GM23338 (cell line): ENCODE results near the gene TENM3.

Experiments
- CREB1 ChIP-seq: fragments of 250-450 bp; sonication (Bioruptor Pico); IDR thresholded peaks from 2 replicates; pipeline ENCODE4 v1.5.0; 2020; ENCODE audit warnings: low read depth, mild to moderate bottlenecking, moderate library complexity
- EZH2 ChIP-seq: fragments of 200-600 bp; sonication (generic); IDR thresholded peaks from one replicate; pipeline ENCODE4 v1.8.0; 2017; ENCODE audit warnings: antibody characterized with exemption, mild to moderate bottlenecking, low read depth; ENCODE audit not compliant: unreplicated experiment
- EZH2phosphoT487 ChIP-seq: fragments of 200-600 bp; sonication (generic); IDR thresholded peaks from one replicate; pipeline ENCODE4 v1.8.1; 2018; ENCODE audit warnings: antibody characterized with exemption; ENCODE audit not compliant: unreplicated experiment
- NANOG ChIP-seq: IDR thresholded peaks from 2 replicates; pipeline ENCODE4 v1.6.1; 2016; ENCODE audit warnings: antibody characterized with exemption, borderline replicate concordance
- POLR2AphosphoS5 ChIP-seq: IDR thresholded peaks from 2 replicates; pipeline ENCODE4 v1.6.1; 2016; ENCODE audit warnings: antibody characterized with exemption, low read depth
- ZNF114 ChIP-seq: fragments of 250-450 bp; sonication (Bioruptor Pico); IDR thresholded peaks from 2 replicates; pipeline ENCODE4 v1.5.0; 2020; ENCODE audit warnings: mild to moderate bottlenecking, moderate library complexity
- TF ChIP-seq, protein P1 (sequence below), 2 experiments: fragments of 200-600 bp in 1 of 2; sonication (generic) in 1 of 2; conservative IDR thresholded peaks; 2 replicates each; pipeline versions ENCODE4 v1.5.1 to v1.6.1; 2016 to 2017; ENCODE audit warnings: antibody characterized with exemption in 2 of 2, low read depth in 2 of 2, mild to moderate bottlenecking in 2 of 2, moderate library complexity in 1 of 2
- TF ChIP-seq, protein P2 (sequence below): IDR thresholded peaks from one replicate; pipeline ENCODE4 v1.6.1; 2018; ENCODE audit warnings: antibody characterized with exemption; ENCODE audit not compliant: unreplicated experiment
- TF ChIP-seq, protein P3 (sequence below): IDR thresholded peaks from 2 replicates; pipeline ENCODE4 v1.6.1; 2016; ENCODE audit warnings: antibody characterized with exemption

DNA sequence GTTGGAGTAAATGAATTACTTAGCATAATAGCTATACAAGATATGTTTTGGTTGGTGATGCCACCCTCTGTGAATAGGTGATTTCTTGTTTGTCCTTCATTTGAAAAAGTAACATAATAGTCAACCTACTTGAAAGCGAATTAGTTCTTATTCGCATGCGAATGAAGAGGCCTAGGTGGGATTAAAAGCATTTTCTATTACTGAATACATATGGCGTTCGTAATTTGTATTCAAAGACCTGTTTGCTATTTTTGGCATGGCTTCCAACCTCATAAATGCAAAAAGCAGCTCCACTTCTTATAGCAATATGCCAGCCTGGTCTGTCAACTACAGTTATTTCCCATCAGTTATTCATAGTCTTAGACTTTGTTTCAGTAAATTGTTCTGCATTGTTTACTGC is 261.3 kb downstream of the TENM3 start:
- TF ChIP-seq, protein P1, sequence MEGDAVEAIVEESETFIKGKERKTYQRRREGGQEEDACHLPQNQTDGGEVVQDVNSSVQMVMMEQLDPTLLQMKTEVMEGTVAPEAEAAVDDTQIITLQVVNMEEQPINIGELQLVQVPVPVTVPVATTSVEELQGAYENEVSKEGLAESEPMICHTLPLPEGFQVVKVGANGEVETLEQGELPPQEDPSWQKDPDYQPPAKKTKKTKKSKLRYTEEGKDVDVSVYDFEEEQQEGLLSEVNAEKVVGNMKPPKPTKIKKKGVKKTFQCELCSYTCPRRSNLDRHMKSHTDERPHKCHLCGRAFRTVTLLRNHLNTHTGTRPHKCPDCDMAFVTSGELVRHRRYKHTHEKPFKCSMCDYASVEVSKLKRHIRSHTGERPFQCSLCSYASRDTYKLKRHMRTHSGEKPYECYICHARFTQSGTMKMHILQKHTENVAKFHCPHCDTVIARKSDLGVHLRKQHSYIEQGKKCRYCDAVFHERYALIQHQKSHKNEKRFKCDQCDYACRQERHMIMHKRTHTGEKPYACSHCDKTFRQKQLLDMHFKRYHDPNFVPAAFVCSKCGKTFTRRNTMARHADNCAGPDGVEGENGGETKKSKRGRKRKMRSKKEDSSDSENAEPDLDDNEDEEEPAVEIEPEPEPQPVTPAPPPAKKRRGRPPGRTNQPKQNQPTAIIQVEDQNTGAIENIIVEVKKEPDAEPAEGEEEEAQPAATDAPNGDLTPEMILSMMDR (conservative IDR thresholded peaks at IDR 0.05; ENCODE audit: low read depth in 2 of 2), result no peak
- TF ChIP-seq ZNF114 (CRISPR knock-in tag) (no peak), POLR2AphosphoS5 (no peak), EZH2 (no peak), NANOG (peak; percentile 66; the same call in 1 of the 2 replicates), EZH2phosphoT487 (no peak), CREB1 (no peak)
- TF ChIP-seq, protein P2, sequence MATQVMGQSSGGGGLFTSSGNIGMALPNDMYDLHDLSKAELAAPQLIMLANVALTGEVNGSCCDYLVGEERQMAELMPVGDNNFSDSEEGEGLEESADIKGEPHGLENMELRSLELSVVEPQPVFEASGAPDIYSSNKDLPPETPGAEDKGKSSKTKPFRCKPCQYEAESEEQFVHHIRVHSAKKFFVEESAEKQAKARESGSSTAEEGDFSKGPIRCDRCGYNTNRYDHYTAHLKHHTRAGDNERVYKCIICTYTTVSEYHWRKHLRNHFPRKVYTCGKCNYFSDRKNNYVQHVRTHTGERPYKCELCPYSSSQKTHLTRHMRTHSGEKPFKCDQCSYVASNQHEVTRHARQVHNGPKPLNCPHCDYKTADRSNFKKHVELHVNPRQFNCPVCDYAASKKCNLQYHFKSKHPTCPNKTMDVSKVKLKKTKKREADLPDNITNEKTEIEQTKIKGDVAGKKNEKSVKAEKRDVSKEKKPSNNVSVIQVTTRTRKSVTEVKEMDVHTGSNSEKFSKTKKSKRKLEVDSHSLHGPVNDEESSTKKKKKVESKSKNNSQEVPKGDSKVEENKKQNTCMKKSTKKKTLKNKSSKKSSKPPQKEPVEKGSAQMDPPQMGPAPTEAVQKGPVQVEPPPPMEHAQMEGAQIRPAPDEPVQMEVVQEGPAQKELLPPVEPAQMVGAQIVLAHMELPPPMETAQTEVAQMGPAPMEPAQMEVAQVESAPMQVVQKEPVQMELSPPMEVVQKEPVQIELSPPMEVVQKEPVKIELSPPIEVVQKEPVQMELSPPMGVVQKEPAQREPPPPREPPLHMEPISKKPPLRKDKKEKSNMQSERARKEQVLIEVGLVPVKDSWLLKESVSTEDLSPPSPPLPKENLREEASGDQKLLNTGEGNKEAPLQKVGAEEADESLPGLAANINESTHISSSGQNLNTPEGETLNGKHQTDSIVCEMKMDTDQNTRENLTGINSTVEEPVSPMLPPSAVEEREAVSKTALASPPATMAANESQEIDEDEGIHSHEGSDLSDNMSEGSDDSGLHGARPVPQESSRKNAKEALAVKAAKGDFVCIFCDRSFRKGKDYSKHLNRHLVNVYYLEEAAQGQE, result no peak
- TF ChIP-seq, protein P3, sequence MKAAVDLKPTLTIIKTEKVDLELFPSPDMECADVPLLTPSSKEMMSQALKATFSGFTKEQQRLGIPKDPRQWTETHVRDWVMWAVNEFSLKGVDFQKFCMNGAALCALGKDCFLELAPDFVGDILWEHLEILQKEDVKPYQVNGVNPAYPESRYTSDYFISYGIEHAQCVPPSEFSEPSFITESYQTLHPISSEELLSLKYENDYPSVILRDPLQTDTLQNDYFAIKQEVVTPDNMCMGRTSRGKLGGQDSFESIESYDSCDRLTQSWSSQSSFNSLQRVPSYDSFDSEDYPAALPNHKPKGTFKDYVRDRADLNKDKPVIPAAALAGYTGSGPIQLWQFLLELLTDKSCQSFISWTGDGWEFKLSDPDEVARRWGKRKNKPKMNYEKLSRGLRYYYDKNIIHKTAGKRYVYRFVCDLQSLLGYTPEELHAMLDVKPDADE, result no peak
